ENCODE data around the gene TNFSF10.
"Not testable (repeated sequence)": the region's sequence is repeated elsewhere in the genome, so short reads cannot be mapped to it uniquely, and the experiment has no call there.

TNFSF10 gene

DNA sequence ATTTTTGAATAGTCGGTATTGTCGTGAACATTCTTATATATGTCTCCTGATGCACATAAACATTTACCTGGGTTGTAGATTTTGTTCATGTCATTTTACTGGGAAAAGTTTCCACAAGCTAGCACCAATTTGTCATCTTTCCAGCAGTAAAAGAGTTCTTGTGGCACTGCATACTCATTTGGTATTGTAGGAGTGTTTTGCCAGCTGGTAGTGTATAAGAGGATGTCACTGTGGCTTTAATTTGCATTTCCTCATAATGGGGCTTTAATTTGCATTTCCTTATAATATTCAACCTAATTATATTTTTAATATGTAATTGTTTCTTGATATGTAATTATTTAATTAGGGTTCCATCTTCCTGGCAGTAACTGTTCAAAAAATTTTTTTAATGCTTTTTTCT, 21.2 kb upstream of the TNFSF10 start:
- in situ Hi-C loops (cut with MboI; ENCODE audit: low sequenced_read_pairs), result no loop called here

- in situ Hi-C loops (cut with MboI; ENCODE audit: low sequenced_read_pairs), result no loop called here
Observed at GRCh38 chr3:172543884-172544283, 20.7 kb upstream of the TNFSF10 start.

DNA sequence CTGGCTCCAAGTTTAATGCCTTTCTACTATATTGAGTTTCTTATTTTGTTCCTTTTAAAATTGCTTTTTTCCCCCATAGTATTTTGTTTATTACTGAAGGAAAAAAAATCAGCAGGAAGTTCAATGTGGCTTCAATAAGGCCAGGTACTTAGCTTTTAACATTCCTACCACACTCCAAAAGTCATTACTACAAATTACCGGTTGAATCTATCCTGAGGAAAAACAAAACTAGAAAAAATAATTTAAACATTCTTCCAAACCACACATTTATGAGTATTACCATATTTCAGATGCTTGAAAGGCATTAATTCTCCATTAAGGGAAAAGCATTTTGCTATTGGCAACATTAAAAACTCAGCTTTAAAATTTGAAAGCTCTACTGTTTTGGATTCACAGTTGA, 20.2 kb upstream of the TNFSF10 start:
- in situ Hi-C loops (cut with MboI; ENCODE audit: low sequenced_read_pairs), result no loop called here

GRCh38 chr3:172542999-172543398, 19.8 kb upstream of the TNFSF10 start:
- in situ Hi-C loops (cut with MboI; ENCODE audit: low sequenced_read_pairs), result no loop called here

GRCh38 chr3:172541945-172542488, 18.8 kb upstream of the TNFSF10 start:
- in situ Hi-C loops (cut with MboI; ENCODE audit: low sequenced_read_pairs), result no loop called here

DNA sequence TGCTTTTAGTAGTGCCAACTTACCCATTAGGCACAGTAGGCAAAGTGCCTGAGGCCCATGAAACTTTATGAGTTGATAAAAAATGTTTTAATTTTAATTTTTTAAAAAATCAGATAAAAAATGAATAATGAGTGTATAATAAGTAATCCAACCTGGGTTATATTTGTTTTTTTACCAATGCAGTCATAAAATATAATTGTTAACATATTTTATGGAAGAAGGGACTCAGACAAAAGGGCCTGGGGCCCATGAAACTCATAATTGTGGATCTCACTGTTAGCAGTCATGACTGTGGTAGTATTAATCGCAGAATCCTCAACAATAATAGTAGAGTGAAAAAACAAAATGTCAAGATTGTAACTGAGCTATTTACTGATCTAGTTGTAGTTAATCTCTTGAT, 16.8 kb upstream of the TNFSF10 start:
- in situ Hi-C loops (cut with MboI; ENCODE audit: low sequenced_read_pairs), result no loop called here

DNA sequence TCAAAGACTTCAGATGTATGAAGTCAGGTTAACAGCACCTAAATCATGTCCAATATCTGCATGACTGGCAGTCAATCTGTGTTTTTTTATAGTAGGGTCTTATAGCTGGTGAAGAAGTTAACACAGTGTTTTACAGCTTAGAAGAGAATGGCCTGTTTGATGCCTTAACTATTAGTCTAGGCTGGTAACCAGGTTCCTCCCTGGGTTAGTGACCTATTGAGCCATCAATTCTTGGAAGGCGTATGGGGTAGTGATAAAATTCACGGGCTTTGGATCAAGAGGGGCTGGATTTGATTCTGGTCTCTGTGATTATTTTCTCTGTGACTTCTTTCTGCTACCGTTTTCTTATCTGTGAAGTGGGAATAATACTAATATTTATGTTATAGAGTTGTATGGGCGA, 16.0 kb upstream of the TNFSF10 start:
- in situ Hi-C loops (cut with MboI; ENCODE audit: low sequenced_read_pairs), result no loop called here

DNA sequence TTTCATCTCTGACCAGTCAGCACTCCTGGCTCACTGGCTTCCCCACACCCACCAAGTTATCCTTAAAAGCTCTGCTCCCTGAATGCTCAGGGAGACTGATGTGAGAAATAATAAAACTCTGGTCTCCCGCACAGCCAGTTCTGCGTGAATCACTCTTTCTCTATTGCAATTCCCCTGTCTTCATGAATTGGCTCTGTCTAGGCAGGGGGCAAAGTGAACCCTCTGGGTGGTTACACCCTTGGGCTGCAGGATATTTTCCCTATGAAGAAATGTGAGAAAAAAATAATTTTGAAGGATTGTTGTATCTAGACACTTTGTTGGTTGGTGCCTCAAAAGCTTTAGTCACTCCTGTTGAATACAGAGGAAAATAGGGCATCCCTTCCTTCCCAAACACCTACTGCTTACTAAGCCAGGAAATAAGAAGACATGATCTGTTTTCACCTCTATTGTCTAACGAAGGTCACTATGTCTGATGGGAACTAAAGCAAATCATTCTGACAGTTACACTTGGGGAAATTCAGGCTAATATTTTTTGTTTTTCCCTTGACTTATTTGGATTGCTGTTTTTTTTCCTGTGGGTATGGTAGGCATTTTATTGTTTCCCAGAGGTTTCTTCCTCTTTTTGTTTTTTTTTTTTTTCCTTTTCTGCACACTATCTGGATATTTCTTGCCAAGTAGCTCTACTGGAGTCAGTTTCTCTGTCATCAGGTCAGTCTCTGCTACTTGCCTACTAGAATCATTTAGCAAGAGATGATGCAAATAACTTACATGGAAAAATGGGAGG, 15.3 kb upstream of the TNFSF10 start:
- in situ Hi-C loops (cut with MboI; ENCODE audit: low sequenced_read_pairs), result no loop called here

DNA sequence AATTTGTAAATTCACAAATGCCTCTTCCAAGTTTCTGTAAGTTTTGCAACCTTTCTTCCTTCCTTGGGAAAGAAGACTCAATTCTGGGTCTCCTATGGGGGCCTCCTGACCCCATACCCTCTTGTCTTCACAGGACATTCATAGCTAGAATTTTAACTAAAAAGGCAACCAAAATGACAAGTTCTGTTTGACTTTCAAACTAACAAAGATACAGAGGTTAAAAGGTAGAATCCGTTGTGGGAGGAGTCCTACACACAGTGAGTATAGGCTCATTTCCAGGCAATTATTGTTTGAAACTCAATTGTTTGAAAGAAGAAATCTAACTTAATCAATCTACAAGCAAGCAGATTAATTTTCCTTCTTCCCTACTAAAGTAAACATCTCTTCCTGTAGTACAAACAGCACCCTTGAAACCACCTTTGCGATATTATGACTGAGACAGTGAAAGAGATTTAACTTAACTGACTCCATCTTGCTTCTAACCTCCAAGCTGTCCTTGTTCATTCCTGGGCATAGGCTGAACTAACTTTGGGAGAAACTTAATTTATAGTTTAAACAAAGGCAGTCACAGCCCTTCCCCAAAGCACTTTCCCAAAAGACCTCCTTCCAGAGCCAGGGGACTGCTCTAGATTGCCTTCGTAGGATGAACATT, 14.4 kb upstream of the TNFSF10 start:
- in situ Hi-C loops (cut with MboI; ENCODE audit: low sequenced_read_pairs), result no loop called here

DNA sequence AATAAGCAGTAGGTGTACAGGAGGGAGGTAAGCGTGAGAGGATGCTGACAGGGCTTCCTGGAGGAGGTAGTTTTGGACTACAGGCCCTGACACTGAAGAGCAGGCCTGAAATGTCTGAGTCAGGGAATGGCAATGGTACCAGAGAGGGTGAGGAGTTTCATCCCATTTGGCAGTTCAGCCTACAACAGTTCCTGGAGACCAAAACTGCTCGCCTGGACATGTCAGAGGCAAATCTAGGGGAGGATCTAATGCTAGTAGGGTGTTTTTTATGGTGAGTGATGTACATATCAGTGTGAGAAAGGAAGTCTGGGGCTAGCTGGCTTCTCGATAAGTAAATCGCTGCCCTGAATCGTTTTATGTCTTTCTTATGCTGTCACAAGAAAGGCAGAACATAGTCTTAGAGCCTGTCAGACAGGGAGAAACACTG, 13.8 kb upstream of the TNFSF10 start:
- in situ Hi-C loops (cut with MboI; ENCODE audit: low sequenced_read_pairs), result no loop called here

DNA sequence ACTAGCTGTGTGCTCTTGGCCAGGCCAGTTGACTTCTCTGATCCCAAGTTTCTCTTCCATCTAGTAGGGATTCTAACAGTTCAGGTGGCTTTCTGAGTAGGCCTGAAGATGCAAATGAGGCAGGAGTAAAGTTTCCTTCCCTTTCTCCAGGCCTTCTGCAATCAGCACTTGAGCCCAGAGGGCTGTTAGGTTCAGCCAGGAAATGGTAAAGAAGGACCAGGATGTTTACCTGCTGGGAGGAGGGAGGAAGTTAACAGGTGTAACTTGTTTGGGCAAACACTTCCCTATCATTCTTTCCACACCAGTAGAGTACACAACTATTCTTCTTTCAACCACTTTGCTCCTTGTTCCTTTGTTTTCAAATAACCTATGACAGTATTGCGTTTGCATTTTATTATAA, 13.3 kb upstream of the TNFSF10 start:
- in situ Hi-C loops (cut with MboI; ENCODE audit: low sequenced_read_pairs), result no loop called here

- in situ Hi-C loops (cut with MboI; ENCODE audit: low sequenced_read_pairs), result no loop called here
Observed at GRCh38 chr3:172530566-172530965, 7.3 kb upstream of the TNFSF10 start.

- in situ Hi-C loops (cut with MboI; ENCODE audit: low sequenced_read_pairs), result no loop called here
Observed at GRCh38 chr3:172530101-172530561, 6.9 kb upstream of the TNFSF10 start.

- in situ Hi-C loops (cut with MboI; ENCODE audit: low sequenced_read_pairs), result no loop called here
Observed at GRCh38 chr3:172528677-172529076, 5.4 kb upstream of the TNFSF10 start.

GRCh38 chr3:172527306-172527705, 4.1 kb upstream of the TNFSF10 start:
- in situ Hi-C loops (cut with MboI; ENCODE audit: low sequenced_read_pairs), result no loop called here

DNA sequence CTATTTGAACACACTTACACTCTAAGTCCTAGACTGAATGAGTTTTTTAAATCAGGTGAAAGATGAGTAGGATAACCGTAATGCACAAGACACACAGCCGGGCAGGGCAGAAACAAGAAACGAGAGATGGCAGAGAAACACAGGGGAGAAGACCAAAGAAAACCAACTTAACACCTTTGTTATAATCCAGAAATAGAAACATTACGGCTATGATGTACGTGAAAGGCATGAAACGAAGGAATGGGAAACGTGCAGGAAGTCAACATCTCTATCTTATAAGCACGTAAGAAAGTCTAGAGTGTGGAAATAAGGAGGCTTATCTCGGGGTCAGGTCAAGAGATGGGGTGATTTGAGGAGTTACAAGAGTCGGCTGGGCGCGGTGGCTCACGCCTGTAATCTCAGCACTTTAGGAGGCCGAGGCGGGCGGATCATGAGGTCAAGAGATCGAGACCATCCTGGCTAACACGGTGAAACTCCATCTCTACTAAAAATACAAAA, 1.9 kb upstream of the TNFSF10 start:
- in situ Hi-C loops (cut with MboI; ENCODE audit: low sequenced_read_pairs), result no loop called here

DNA sequence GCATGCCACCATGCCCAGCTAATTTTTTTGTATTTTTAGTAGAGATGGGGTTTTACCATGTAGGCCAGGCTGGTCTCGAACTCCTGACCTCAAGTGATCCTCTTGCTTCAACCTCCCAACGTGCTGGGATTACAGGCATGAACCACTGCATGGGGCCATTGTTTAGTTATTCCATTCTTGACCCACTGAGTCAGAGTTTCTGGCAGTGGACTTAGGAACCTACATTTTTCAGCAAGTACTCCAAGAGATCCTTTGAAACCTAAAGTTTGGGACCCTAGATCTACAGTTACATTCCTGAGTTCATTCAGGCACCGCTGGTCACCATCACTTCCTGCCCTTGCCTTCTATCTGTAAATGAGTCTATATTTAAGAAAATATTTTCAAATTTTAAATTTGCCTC, 1.4 kb upstream of the TNFSF10 start:
- in situ Hi-C loops (cut with MboI; ENCODE audit: low sequenced_read_pairs), result no loop called here

- in situ Hi-C loops (cut with MboI; ENCODE audit: low sequenced_read_pairs), result not testable (repeated sequence)
Observed at GRCh38 chr3:172521837-172522726, 1.1 kb downstream of the TNFSF10 start.

- in situ Hi-C loops (cut with MboI; ENCODE audit: low sequenced_read_pairs), result no loop called here
Observed at GRCh38 chr3:172520301-172520831, 2.9 kb downstream of the TNFSF10 start.

DNA sequence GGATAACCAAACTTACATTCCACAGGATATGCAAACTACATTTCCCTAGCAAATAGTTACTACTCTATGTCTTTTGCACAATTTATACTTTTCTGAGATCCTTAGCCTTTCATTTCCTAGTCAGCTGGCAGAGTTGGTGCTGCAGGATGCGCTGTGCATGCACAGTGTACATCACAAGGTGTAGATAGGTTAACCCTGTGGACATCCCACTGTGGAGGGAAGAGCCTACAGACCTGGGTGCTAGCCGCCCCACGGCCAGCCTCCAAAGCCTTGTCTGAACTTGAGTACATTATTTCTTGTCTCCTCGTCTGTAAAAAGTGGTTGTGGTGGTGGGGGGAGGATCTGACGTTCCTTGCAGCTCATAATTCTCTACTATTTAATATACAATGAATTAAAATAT, 3.5 kb downstream of the TNFSF10 start:
- in situ Hi-C loops (cut with MboI; ENCODE audit: low sequenced_read_pairs), result no loop called here
